SK-N-MC (cell line): ENCODE data around the gene RHOG.

Experiments used
- DNase-seq: peaks from one replicate; pipeline ENCODE4 v3.0.0-alpha.2; 2011; ENCODE audit warnings: low read depth, low spot score
- H3K27ac ChIP-seq: fragments of 200-600 bp; sonication (generic); 2 replicates; pipeline ENCODE4 v1.5.1; 2016; ENCODE audit warnings: mixed run types
- H3K36me3 ChIP-seq: fragments of 200-600 bp; sonication (generic); 2 replicates; pipeline ENCODE4 v1.6.1; 2017; ENCODE audit warnings: antibody characterized with exemption, low read length, mixed read lengths; ENCODE audit not compliant: insufficient read depth
- H3K4me3 ChIP-seq: fragments of 200-600 bp; sonication (generic); 2 replicates; pipeline ENCODE4 v1.5.1; 2016
- H3K9ac ChIP-seq: fragments of 200-600 bp; sonication (generic); 2 replicates; pipeline ENCODE4 v1.8.0; 2017; ENCODE audit warnings: mixed run types, mixed read lengths; ENCODE audit not compliant: insufficient read length
- H3K9me3 ChIP-seq: fragments of 200-600 bp; sonication (generic); 2 replicates; pipeline ENCODE4 v1.6.1; 2017; ENCODE audit warnings: low read depth, mild to moderate bottlenecking, antibody characterized with exemption, low read length, moderate library complexity, mixed read lengths
- EZH2 ChIP-seq: fragments of 200-600 bp; sonication (generic); IDR thresholded peaks from one replicate; pipeline ENCODE4 v1.6.1; 2017; ENCODE audit warnings: antibody characterized with exemption
- FOXP2 ChIP-seq: optimal IDR thresholded peaks from 2 replicates; pipeline ENCODE3; 2011; ENCODE audit warnings: mild to moderate bottlenecking, moderate library complexity; ENCODE audit not compliant: insufficient read depth; ENCODE audit errors: extremely low read length, control extremely low read depth
- POLR2AphosphoS5 ChIP-seq: IDR thresholded peaks from 2 replicates; pipeline ENCODE4 v1.6.1; 2012; ENCODE audit warnings: mild to moderate bottlenecking, low read depth, low read length, borderline replicate concordance

Gene RHOG

DNA sequence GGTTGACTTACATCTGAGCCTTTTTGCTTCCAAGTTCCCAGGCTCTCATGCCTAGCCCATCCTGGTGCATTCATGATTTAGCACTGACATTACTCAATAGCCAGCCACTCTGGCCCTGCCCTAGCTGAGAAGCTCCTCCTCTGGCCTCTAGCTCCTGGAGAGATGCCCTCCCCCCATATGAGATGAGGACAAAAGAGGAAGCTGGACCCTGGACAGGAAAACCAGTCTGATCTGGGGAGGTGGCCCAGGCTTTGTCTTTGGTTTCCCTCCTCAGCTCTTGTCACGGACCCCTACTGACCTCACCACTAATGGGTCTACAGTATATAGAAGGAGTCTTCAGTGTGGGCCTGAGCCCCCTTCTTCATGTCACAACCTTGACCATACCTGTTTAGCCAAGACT is 3.0 kb downstream of the RHOG start:
- no peak for TF ChIP-seq POLR2AphosphoS5

DNA sequence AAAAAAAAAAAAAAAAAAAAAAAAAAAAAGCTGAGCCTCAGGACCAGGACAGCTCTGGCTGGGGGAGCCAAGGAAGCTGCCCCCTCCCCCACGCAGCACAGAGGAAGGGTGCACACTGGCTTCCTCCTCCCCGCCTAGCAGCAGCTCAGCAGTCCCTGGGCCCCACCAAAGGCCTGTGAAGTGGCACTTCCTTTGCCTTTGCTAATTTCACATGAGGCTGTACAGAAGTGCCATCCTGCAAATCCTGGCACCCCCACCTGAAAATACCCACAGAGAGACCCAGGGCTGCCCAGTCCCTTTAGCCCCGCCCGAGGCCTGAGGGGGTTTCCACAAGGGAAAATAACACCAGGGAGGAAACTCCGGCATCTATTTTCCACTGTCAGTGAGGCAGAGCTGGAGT is 3.9 kb downstream of the RHOG start:
- H3K9me3 ChIP-seq = no peaks in the 10 kb centered on the region
- TF ChIP-seq POLR2AphosphoS5 = no peak
- TF ChIP-seq FOXP2 = no peak
- TF ChIP-seq EZH2 = no peak
- H3K27ac ChIP-seq = no peak overlapping the region
- peaks cover 6% of the 10 kb centered on the region; the same call in 1 of the 2 replicates for H3K36me3 ChIP-seq
- DNase-seq = no peak
- no peak overlapping the region for H3K9ac ChIP-seq
- H3K4me3 ChIP-seq = no peak overlapping the region

More for the DNA sequence above, 3.0 kb downstream of the RHOG start:
- Histone ChIP-seq H3K4me3 (no peak overlapping the region), H3K27ac (no peak overlapping the region), H3K9me3 (no peaks in the 10 kb centered on the region), H3K9ac (no peak overlapping the region), H3K36me3 (peaks cover 6% of the 10 kb centered on the region; the same call in 1 of the 2 replicates)
- DNase-seq = no peak

DNA sequence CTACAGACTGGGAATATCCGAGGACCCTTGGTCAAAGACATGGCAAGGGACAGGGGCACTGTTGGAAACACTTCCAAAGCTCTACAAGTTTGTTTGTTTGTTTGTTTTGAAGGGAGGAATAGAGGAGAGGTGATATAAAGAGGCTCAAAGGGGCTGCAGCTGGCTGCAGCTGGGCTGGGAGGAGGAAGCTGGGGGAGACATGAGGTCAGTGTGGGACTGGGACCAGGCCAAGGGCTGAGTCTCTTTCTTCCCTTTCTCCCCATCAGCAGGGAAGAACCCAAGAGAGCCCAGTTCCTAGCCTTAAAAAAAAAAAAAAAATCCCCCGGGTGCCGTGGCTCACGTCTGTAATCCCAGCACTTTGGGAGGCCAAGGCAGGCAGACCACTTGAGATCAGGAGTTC is 5.0 kb downstream of the RHOG start:
- Histone ChIP-seq H3K9ac (no peak overlapping the region), H3K4me3 (no peak overlapping the region), H3K9me3 (no peaks in the 10 kb centered on the region), H3K27ac (no peak overlapping the region), H3K36me3 (peaks cover 9% of the 10 kb centered on the region; the same call in 1 of the 2 replicates)
- no peak for TF ChIP-seq POLR2AphosphoS5
- TF ChIP-seq EZH2 = no peak
- TF ChIP-seq FOXP2 = no peak
- no peak for DNase-seq

DNA sequence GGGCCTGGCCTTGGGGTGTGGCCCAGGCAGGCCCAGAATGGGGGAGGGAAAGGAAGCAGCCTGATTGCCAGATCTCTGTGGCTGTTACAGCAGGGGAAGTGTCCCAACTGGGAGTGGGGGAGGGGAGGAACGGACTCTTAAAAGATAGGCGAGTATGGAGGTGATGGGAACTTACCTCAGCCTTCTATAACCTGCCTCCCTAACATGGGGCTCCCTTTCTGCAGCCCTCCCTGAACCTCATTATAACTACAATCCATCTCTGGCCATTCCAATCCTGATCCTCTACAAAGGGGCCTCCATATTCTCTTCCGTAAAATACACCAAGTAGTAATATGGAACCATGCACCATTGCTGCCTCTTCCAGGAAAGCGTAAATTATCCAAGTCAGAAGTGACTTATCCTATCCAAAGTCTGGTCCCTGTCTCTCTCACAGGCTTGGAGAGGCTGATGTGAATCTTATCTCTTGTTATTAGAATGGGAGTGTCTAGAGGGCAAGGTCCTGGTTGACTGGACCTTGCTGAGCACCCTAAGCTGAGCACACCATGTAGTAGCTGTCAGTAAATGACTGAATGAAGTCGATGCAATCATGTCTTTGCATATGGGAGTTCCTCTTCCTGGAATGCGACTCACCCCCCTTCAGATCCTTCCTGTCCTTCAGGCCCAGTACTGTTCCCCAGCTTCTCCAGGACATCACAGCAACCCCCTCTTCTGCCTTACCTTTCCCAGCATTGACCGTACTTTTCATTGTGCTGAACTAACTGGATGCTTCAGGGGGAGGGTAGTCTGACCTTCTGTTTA is 5.9 kb downstream of the RHOG start:
- Histone ChIP-seq H3K9ac (no peak overlapping the region), H3K36me3 (peaks cover 14% of the 10 kb centered on the region; the same call in 1 of the 2 replicates), H3K27ac (no peak overlapping the region), H3K4me3 (no peak overlapping the region), H3K9me3 (no peaks in the 10 kb centered on the region)
- no peak for DNase-seq
- TF ChIP-seq FOXP2 (no peak), POLR2AphosphoS5 (no peak), EZH2 (no peak)

DNA sequence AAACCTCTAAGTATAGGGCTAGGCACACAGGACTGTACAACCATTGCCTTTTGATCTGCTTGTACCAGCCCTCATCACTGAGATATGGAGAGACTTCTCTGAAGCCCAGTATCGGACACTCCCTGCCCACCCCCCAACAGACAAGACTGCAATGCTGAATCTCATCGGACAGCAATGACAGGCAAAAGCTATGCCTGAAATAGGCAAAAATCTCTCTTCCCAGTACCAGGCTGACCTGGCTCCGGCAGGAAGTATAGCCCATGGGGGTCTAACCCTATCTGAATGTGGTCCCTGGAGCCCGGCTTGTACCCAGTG is 6.5 kb downstream of the RHOG start:
- no peak for DNase-seq
- Histone ChIP-seq H3K27ac (no peak overlapping the region), H3K9me3 (no peaks in the 10 kb centered on the region), H3K4me3 (no peak overlapping the region), H3K9ac (no peak overlapping the region), H3K36me3 (peaks cover 15% of the 10 kb centered on the region; the same call in 1 of the 2 replicates)
- TF ChIP-seq EZH2 (no peak), FOXP2 (no peak), POLR2AphosphoS5 (no peak)

DNA sequence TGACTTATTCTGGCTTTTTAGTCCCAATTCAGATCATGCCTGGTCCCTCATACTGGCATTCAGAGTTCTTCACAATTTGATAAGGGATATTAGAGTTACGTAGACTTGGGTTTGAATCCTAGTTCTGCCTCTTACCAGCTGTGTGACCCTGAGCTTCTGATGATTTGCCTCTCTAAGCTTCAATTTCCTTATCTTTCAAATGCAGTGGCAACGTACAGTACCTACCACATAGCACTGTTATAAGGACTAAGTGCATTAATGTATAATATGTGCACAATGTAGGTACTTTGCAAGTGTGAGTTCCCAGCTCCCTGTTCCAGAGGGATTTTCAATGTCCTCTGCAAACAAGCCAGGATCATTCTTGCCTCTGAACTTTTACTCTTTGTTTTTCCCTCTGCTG is 7.3 kb downstream of the RHOG start:
- Histone ChIP-seq H3K36me3 (peaks cover 15% of the 10 kb centered on the region; the same call in 1 of the 2 replicates), H3K9ac (no peak overlapping the region), H3K9me3 (no peaks in the 10 kb centered on the region), H3K4me3 (no peak overlapping the region), H3K27ac (no peak overlapping the region)
- DNase-seq = no peak
- TF ChIP-seq EZH2 = no peak
- no peak for TF ChIP-seq POLR2AphosphoS5
- no peak for TF ChIP-seq FOXP2

DNA sequence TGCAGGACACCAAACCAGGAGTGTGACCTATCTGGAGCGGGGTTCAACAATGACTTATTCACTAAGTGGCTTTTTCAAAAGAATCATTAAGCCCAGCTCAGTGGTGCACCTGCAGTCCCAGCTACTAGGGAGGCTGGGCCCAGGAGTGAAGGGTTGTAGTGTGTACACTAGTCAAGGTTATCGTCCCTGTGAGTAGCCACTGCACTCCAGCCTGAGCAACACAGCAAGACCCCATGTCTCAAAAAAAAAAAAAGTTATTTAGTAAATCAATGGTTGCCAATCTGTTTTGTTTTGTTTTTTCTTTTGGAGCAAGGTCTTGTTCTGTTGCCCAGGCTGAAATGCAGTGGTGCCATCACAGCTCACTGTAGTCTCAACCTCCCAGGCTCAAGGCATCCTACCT is 7.9 kb downstream of the RHOG start:
- H3K4me3 ChIP-seq = no peak overlapping the region
- no peak overlapping the region for H3K9ac ChIP-seq
- H3K36me3 ChIP-seq = peaks cover 15% of the 10 kb centered on the region; the same call in 1 of the 2 replicates
- TF ChIP-seq EZH2 (no peak), FOXP2 (no peak), POLR2AphosphoS5 (no peak)
- no peak overlapping the region for H3K27ac ChIP-seq
- no peak for DNase-seq
- H3K9me3 ChIP-seq = no peaks in the 10 kb centered on the region

DNA sequence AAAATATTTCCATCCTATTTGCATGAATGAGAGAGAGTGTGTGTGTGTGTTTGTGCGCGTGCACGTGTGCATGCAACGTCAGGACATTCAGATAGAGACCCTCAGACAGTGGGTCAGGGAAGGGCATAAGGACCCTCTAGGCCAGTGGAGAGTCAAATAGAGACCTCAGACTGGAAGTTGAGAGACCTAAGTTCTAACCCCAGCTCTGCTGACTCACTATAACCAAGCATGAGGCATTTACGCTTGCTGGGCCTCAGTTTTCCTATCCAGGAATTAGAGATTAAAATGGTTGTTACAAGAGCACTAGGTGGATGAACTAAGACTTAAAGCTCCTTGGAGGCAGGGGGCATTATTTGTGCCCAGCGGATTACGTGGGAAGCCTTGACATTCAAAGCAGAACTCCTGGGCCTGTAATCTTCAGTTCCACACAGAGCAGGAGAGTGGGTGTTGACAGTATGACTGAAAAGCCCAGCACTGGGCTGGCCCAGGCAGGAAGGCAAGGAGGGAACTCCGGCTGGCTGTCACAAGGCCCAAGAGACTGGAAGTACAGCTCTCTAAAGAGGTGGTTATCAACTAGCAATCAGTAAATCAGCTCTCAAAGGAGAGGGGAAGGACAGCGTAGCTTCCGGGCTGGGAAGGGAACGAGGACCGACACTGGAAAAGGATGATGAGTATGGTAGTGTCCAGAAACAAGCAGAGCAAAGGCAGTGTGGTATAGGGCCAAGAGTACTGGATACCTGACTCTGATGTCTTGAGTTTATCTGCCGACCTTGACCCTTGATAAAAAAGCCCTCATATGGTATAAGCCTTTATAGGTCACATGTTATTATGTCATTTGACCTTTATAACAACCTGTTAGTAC is 9.2 kb downstream of the RHOG start:
- TF ChIP-seq EZH2 (no peak), FOXP2 (no peak), POLR2AphosphoS5 (no peak)
- Histone ChIP-seq H3K9ac (no peak overlapping the region), H3K36me3 (peaks cover 21% of the 10 kb centered on the region; the same call in 1 of the 2 replicates), H3K27ac (no peak overlapping the region), H3K4me3 (no peak overlapping the region), H3K9me3 (no peaks in the 10 kb centered on the region)
- DNase-seq = no peak
